ENCODE data around the gene DGKA. TPM values are rescaled to one million over a fixed set of nuclear protein-coding genes. Genes with fewer than 3 reads are reported as not detected.

Gene DGKA
- total and polyA plus RNA-seq, 2 of the 13 experiments (the other 11 are each of a cell fraction or from before 2014, with no cell fraction given) = 2.4 to 5.4 TPM

DNA sequence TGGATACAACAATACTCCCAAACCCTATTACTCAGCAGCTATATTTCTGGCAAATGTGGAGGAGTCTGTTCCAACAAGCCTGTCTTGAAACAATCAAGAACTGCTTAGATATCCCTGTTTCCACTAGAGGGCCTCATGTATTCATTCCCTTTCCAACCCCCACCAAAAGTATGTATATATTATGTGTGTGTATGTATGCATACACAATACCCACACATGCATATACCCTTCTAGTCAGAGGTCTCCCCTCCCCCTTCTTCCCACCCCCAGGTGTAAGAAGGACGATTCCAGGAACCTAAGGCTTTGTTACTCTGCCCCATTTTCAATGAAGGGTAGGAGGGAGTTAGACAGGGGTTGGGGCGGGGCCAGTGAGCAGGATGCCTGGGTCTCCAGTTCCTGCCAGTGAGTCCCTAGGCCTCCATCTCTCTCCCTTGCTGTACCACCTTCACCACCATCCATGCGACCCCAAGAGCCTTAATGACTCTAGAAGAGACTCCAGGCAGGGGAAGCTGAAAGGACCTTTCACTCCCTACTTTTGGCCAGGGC is at the start of gene DGKA (continued):
- TF ChIP-seq ARID4A (CRISPR knock-in tag; IDR thresholded peaks at IDR 0.05; ENCODE audit: borderline replicate concordance) (peak; percentile 25; the same call in 1 of the 2 replicates), POLR2AphosphoS5 (IDR thresholded peaks at IDR 0.05; ENCODE audit: low read depth, low read length) (no peak), THAP11 (CRISPR knock-in tag; IDR thresholded peaks at IDR 0.05) (0 out of 2 replicates have a peak, but pooled peaks have one; percentile 11), ZNF749 (CRISPR knock-in tag; IDR thresholded peaks at IDR 0.05; ENCODE audit: borderline replicate concordance) (no peak), ARID3A (IDR thresholded peaks at IDR 0.05; ENCODE audit: low read depth, low read length) (0 out of 2 replicates have a peak, but pooled peaks have one; percentile 10), FOXJ3 (CRISPR knock-in tag; IDR thresholded peaks at IDR 0.05; ENCODE audit: borderline replicate concordance) (no peak), ZNF510 (CRISPR knock-in tag; IDR thresholded peaks at IDR 0.05; ENCODE audit: low read depth) (0 out of 2 replicates have a peak, but pooled peaks have one; percentile 44), FOXK1 (CRISPR knock-in tag; IDR thresholded peaks at IDR 0.05; ENCODE audit: borderline replicate concordance, low read depth) (peak; percentile 17; the same call in 1 of the 2 replicates), PATZ1 (CRISPR knock-in tag; IDR thresholded peaks at IDR 0.05) (peak; percentile 63), ZNF232 (CRISPR knock-in tag; IDR thresholded peaks at IDR 0.05; ENCODE audit: borderline replicate concordance) (no peak), SOX13 (IDR thresholded peaks at IDR 0.05) (no peak), SOX13 (CRISPR knock-in tag; conservative IDR thresholded peaks at IDR 0.05 in 1 of 2, IDR thresholded peaks at IDR 0.05 in 1 of 2) (no peak), ZNF770 (CRISPR knock-in tag; IDR thresholded peaks at IDR 0.05) (no peak), ZNF670 (CRISPR knock-in tag; IDR thresholded peaks at IDR 0.05; ENCODE audit: borderline replicate concordance) (no peak), FOXK2 (IDR thresholded peaks at IDR 0.05) (no peak), GABPA (IDR thresholded peaks at IDR 0.05; ENCODE audit: low read depth, low read length) (no peak), GABPA (CRISPR knock-in tag; IDR thresholded peaks at IDR 0.05; ENCODE audit: low read depth) (0 out of 2 replicates have a peak, but pooled peaks have one; percentile 22), HDAC6 (IDR thresholded peaks at IDR 0.05; ENCODE audit: low read depth, low read length) (no peak)
- TF ChIP-seq, protein P1, sequence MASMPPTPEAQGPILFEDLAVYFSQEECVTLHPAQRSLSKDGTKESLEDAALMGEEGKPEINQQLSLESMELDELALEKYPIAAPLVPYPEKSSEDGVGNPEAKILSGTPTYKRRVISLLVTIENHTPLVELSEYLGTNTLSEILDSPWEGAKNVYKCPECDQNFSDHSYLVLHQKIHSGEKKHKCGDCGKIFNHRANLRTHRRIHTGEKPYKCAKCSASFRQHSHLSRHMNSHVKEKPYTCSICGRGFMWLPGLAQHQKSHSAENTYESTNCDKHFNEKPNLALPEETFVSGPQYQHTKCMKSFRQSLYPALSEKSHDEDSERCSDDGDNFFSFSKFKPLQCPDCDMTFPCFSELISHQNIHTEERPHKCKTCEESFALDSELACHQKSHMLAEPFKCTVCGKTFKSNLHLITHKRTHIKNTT (CRISPR knock-in tag; IDR thresholded peaks at IDR 0.05) = no peak
